Activated CD8-positive, alpha-beta memory T cell treated with anti-CD3 and anti-CD28 coated beads, Interleukin-2, amount 50 U/mL, for 1 hour (primary cell): ENCODE measurements around the gene DNER.
"Not testable (repeated sequence)": the region's sequence is repeated elsewhere in the genome, so short reads cannot be mapped to it uniquely, and the experiment has no call there.

Experiments
- DNase-seq: peaks from one replicate; pipeline ENCODE4 v3.0.0-alpha.2; 2020; ENCODE audit errors: extremely low read depth

DNER gene, protein sequence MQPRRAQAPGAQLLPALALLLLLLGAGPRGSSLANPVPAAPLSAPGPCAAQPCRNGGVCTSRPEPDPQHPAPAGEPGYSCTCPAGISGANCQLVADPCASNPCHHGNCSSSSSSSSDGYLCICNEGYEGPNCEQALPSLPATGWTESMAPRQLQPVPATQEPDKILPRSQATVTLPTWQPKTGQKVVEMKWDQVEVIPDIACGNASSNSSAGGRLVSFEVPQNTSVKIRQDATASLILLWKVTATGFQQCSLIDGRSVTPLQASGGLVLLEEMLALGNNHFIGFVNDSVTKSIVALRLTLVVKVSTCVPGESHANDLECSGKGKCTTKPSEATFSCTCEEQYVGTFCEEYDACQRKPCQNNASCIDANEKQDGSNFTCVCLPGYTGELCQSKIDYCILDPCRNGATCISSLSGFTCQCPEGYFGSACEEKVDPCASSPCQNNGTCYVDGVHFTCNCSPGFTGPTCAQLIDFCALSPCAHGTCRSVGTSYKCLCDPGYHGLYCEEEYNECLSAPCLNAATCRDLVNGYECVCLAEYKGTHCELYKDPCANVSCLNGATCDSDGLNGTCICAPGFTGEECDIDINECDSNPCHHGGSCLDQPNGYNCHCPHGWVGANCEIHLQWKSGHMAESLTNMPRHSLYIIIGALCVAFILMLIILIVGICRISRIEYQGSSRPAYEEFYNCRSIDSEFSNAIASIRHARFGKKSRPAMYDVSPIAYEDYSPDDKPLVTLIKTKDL

DNA sequence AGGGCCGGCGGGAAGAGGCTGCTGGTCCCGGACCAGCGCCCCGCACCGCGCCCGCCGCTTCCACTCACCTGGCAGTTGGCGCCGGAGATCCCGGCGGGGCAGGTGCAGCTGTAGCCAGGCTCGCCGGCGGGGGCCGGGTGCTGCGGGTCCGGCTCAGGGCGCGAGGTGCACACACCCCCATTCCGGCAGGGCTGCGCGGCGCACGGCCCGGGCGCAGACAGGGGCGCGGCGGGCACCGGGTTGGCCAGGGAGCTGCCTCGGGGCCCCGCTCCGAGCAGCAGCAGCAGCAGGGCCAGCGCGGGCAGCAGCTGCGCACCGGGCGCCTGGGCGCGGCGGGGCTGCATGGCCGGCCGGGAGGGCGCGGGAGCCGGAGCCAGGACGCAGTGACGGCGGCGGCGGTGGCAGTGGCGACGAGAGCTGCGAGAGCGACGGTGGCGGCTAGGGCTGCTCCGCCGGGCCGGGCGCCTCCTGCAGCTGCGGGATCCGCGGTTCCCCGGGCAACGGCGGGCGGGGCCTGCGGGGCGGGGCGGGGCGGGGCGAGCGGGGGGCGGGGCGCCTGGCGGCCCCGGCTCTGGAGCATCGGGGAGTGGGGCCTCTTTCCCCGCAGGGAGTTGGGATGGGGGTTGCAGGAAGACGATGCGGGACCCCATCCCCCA lies at the start of gene DNER:
Gene DNER, minus strand, starts transcription at position 476 of the 656 bp plus-strand sequence. Its CDS starts 132 bp downstream, at position 344.
- DNase-seq, result no peak

DNA sequence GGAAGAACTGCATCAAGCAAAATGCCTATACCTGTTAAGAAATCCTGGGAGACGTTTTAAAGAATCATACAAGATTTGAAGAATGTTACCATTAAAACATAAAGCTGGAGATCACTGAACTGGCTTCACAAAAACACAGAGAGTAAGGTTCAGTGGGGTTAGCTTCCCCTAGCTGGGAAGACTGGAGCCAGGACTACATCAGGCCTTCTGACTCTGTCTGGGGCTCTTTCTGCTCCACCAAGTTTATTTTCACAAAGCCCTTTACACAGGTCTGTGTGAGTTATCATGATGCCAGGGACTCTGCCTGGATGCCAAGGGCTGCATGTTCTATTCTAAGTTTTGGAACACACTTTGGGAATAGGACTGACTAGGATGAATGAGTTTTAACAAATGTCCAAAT lies 47.3 kb upstream of the DNER start:
- DNase-seq, result no peak

DNA sequence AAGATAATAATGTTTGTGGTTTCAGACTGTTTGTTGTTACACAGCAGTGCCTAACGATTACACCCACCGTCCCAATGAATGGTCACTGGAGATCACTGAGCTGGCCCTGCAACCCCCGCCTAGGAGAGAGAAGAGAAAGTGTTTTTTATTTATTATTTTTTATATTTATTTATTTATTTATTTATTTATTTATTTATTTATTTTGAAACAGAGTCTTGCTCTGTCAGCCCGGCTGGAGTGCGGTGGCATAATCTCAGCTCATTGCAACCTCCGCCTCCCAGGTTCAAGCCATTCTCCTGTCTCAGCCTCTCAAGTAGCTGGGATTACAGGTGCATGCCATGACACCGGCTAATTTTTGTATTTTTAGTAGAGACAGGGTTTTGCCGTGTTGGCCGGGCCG lies 43.1 kb upstream of the DNER start:
- DNase-seq, result not testable (repeated sequence)

DNA sequence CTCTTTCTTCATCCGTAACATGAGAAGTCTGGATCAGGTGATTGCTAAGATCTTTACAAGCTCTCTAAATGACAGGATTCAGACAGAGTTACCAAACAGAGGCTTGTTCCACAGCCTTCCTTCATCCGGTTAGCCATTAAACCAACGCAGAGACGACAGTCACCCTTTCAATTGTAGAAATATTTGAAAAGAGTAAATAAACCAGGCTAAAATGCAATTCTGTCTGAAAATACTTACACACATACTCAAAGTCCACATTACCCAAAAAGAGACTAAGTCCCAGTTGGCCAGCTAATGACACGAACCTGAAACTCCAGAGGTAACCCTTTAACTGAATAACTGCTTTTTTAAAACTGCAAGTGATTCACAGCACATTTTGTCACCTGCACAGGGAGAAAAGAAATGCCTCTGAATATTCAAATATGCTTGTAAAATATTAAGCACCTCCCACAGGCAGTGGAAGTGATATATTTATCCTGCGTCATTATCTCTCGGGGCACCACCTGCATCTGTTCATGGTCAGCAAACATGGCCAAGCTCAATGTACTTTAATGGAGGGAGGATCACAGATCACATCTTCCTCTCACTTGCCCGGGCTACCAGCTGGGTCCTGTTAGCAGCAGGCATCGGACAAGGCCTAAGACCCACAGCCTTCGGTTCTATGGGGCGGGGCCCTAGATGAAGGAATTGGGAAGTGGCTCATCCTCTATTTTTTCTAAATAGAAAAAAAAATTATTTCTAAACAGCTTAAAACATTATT lies 38.8 kb upstream of the DNER start:
- DNase-seq, result no peak

DNA sequence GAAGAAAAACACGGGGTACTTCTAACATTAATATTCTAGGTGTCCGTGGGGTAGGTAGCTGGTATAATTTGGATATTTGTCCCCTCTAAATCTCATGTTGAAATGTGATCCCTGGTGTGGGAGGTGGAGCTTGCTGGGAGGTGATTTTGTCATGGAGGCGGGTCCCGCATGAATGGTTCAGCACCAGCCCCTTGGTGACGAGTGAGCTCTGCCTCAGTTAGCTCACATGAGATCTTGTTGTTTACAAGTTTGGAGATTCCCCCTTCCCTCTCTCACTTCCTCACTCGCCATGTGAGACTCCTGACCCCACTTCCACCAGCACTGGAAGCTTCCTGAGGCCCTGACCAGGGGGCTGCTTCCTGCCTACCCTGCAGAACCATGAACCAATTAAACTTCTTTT lies 35.4 kb upstream of the DNER start:
- DNase-seq, result no peak

DNA sequence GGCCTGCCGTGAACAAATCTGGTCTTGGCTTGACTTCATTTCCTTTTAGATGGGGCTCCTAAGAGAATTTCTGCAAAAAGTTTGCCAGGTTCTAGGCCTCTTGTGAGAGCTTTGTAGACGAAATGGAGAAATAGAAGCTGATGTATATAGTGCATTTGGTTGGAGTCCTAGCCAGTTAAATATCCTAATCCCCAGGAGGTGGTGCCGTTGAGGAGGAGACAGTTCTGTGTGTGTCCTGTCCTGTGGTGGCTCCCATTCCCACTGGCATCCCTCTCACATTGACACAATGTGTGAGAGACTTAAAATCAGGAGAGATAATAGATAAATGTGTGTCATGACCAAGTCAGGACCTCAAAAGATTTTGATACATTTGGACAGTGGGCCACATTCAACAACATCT lies 34.6 kb upstream of the DNER start:
- no peak for DNase-seq

DNA sequence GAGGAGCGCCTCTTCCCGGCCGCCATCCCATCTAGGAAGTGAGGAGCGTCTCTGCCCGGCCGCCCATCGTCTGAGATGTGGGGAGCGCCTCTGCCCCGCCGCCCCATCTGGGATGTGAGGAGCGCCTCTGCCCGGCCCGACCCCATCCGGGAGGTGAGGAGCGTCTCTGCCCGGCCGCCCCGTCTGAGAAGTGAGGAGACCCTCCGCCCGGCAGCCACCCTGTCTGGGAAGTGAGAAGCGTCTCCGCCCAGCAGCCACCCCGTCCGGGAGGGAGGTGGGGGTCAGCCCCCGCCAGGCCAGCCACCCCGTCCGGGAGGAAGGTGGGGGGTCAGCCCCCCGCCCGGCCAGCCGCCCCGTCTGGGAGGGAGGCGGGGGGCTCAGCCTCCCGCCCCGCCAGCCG lies 28.3 kb upstream of the DNER start:
- DNase-seq, result not testable (repeated sequence)

DNA sequence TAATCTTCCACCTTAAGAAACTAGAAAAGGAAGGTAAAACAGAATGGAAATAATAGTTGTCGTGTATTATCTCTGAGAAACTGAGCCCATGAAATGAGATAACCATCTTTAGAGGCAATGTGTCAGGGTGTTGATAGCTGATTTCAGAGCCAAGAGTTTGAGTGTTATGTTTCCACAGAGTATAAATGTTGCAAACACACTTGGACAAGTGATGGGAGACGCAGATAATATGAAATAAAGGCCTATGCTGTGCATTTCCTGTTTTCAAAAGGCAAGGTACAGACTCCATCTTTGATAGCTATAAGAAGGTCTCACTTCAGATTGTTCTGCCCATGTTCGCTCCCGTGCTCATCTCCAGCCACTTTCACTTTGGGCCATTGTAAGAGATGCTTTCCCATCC lies 25.9 kb upstream of the DNER start:
- no peak for DNase-seq

DNA sequence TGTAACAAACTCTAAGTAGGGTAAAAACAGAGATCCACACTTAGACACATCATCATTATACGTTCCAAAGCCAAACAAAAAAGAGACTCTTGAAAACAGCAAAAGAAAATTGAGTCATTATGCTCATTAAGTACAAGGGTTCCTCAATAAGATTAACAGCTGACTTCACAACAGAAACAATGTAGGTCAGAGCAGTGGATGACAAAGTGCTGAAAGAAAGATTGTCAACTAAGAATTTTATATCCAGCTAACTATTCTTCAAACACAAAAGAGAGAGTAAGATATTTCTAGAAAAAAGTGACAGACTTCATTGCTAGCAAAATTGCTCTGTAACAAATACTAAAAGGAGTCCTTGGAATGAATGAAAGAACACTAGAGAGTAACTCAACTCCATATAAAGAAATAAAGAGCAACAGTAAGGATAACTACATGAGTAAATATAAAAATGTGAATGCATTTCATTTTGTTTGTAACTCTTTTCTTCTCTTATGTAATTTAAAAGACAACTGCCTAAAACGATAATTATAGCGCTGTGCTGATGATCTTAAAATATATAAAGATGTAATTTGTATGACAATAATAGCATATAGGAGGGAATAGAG lies 23.8 kb upstream of the DNER start:
- DNase-seq, result no peak

DNA sequence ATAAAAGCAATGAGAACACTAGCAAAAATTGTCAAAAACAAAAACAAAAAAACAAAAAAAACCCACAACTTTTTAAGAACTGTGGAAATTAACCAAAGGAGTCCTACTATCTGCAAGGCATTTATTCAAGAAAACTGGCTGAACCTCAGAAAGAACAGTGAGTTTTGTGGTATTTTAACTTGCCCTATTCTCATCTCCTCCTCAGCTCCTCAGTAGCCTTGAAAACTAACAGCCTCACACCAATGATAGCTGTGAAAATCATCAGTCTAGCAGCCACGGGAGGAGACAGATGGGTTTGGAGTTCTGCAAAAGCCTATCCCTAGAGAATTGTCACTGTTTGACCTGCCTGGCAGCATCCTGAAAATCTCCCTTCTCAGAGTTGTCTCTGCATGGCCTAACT lies 20.1 kb upstream of the DNER start:
- no peak for DNase-seq

DNA sequence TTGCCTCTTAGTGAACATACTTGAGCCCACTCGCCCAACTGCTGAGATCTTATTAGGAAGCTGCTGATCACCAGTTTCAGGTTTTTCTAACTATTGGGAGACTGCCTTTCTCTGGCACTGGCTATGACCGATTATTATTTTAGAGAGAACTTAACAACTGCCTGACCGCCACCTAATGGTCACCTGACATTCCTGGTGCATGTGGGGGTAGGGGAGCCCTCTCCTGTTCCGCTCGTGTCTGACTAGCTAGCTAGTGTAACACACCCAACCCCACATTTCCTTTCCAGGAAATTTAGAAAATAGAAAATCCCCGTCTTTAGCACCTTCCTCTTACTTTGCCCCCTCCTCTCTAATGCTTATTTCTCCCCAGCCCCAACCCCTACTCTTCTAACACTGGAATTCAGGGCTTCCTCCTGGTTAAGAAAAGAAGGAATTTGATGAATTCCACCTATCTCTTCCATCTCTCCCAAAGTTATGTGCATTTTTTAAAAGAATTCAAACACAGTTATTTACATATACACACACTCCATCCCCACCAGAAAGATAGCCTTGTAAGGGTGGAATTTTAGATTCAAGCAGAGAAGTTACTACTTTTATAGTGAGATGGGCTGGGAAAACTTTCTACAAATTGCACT lies 19.4 kb upstream of the DNER start:
- DNase-seq, result no peak

DNA sequence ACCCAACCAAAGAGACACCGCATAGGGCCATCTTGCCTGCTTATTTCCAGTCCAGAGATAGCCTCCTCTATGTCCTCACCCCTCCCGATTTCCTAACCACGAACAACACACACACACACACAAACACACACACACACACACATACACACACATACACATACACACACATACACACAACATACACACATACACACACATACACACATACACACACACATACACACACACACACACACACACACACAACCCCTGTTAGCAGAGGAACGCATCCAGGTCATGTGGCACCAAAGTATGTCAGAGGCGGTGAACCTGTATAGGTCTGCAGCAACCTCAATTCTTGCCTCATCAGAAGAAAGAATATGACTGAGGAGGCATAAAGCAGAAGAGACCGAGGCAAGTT lies 18.5 kb upstream of the DNER start:
- DNase-seq, result no peak

DNA sequence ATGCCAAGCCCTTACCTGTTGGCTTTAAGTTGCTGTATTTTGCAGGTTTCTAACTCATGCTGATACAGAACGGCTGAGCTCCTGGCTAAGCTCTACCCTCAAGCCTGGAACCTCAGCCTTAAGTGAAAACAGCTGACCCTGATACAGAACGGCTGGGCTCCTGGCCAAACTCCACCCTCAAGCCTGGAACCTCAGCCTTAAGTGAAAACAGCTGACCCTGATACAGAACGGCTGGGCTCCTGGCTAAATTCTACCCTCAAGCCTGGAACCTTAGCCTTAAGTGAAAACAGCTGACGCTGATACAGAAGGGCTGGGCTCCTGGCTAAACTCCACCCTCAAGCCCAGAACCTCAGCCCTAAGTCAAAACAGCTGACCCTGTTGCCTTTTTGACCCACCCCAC lies 17.6 kb upstream of the DNER start:
- DNase-seq, result no peak

DNA sequence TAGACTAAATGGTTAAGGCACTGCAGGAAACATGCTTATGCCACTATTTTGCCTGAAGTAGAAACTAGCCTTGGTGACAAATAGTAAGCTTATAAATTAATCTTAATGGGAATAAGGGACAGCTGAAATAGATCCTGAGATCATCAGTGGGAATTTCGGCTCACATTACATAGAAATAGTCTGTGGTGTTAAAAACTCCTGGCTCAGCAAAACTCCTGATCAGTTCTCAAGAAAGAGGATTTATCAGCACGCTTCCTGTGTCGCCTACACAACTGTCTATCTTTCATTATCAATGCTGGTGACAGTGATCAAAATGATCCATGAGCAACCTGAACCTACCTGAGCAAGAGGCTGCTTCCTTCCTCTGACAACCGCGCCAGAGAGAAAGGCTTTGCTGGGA lies 17.0 kb upstream of the DNER start:
- DNase-seq, result no peak

DNA sequence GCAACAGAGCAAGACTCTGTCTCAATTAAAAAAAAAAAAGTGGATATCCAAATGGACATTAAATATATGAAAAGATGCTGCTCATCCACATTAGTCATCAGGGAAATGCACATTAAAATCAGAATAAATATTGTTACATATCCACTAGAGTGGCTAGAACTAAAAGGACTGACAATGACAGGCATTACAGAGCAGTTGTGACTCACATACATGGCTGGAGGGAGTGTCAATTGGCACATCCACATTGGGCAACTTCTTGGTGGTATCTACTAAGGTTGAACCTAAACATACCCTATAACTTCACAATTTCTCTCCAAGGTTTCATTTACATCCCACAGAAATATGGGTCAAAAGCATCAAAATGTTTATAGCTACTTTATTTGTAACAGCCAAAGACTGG lies 14.0 kb upstream of the DNER start:
- DNase-seq, result no peak

DNA sequence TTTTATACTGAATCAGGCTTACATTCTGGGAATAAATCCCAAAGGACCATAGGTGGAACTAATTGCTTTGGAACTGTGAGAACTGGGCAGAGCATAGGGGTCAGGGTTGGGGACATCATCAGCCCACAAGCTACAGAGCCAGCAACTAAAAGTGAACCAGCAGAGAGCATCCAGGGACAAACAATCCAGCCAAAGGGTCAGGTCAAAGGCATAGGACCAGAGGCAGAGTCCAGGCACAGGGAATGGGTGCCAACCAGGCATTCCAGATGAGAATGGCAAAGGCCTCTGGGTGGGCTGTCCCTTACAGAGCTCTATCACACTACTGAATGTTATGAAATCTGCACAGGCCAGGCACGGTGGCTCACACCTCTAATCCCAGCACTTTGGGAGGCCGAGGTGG lies 12.3 kb upstream of the DNER start:
- DNase-seq, result no peak

DNA sequence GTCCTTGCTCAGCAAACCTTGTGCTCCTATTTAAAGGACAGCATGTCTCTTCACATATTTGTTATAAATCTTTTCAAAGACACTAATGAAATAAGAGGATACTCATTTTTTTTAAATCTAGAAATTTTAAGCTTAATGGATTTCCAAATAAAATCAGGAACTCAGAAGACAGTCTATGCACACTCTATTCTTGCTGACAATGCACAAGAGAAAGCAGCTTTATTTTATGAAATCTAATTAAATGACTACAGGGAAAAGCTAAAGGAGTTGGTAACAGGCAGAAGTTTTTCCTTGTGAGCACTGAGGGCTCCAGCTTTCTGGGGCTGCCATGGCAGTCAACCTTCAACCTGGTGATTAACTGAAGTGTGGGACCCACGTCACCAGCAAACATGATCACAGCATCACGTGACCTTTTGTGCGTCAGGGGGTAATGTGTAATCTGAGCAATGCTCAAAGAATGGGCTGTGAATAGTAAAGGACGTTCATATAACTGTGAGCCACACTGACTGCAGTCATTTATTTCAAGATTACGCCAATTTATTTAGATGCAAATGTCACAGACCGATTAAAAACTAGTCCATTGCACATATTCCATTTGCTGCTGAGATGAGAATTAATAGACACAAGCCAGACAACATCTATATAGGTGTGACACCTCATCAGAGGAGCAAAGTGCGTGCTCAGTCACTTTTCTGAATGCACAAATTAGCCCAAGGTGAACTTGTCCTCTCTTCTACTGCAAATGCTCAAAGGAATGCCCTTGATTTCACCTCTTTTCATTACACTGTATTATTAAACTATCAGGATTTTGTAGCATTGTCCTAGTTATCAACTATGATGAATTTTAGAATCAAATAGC lies 11.6 kb upstream of the DNER start:
- no peak for DNase-seq

DNA sequence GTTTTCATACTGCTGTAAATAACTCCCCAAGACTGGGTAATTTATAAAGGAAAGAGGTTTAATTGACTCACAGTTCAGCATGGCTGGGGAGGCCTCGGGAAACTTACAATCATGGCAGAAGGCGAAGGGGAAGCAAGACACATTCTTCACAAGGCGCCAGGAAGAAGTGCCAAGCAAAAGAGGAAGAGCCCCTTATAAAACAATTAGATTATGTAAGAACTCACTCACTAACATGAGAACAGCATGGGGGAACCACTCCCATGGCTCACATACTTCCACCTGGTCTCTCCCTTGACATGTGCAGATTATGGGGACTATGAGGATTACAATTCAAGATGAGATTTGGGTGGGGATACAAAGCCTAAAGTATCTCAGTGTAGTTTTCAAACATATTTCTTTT lies 8.8 kb upstream of the DNER start:
- not testable (repeated sequence) for DNase-seq

DNA sequence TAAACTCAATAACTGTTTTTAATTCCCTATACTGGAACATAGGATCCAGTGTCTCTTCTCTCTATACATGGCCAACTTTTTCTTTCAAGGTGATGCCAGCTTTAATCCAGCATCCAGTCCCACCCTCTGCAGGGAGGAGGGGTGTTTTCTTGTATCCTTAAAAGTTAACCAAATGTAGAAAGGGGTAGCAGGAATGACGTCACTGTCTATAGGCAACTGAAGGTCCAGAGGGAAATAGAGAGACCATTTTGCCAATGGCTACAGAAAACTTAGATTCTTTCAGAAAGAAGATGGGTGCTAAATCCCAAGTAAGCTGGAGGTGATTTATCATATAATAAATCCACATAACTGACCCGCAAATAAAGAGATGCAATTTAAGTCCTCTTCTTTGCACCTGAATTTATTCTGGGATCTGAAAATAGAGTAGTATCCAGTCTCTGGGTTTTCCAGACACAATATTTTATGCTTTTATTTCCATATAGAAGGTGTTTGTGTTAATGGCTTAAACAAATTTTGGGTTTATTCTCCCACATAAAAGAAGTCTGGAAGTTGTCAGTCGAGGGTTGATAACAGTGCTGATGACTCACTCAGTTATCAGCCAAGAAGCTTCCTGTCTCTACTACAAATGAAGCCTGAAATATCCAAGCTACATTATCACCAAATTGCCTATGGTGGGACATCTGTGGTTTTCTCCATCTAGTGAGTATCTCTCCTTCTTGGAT lies 5.7 kb upstream of the DNER start:
- no peak for DNase-seq

DNA sequence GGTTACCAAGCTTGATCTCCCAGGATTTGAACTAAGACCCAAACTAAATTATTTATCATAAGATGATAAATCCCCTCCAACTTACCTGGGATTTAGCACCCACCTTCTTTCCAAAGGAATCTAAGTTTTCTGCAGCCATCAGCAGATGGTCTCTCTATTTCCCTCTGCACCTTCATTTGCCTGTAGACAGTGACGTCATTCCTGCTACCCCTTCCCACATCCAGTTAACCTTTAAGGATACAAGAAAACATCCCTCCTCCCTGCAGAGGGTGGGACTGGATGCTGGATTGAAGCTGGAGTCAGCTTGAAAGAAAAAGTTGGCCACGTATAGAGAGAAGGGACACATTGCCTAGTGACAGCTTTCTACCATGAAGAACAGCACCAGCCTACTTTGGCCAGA lies 3.7 kb upstream of the DNER start:
- no peak for DNase-seq
